Activated gamma-delta T cell treated with anti-CD3 and anti-CD28 coated beads, Interleukin-2, amount 50 U/mL, for 16 hours (primary cell): ENCODE results near the gene IQSEC1.

Experiments used
- DNase-seq: peaks from one replicate; pipeline ENCODE4 v3.0.0-alpha.2; 2020; ENCODE audit warnings: low read depth

Gene IQSEC1

GRCh38 chr3:12954180-12954579, 119.0 kb downstream of the IQSEC1 start:
- no peak for DNase-seq

- DNase-seq: no peak
Observed at GRCh38 chr3:12953201-12953995, 119.8 kb downstream of the IQSEC1 start.

GRCh38 chr3:12952343-12953200, 120.7 kb downstream of the IQSEC1 start:
- no peak for DNase-seq

- no peak for DNase-seq
Observed at GRCh38 chr3:12948891-12949711, 124.1 kb downstream of the IQSEC1 start.

GRCh38 chr3:12948371-12948770, 124.9 kb downstream of the IQSEC1 start:
- no peak for DNase-seq

GRCh38 chr3:12947504-12948369, 125.5 kb downstream of the IQSEC1 start:
- DNase-seq: no peak

GRCh38 chr3:12946649-12947316, 126.4 kb downstream of the IQSEC1 start:
- no peak for DNase-seq

- DNase-seq: no peak
Observed at GRCh38 chr3:12946251-12946648, 127.0 kb downstream of the IQSEC1 start.

- DNase-seq: no peak
Observed at GRCh38 chr3:12944849-12945248, 128.4 kb downstream of the IQSEC1 start.

- no peak for DNase-seq
Observed at GRCh38 chr3:12944413-12944812, 128.8 kb downstream of the IQSEC1 start.

- no peak for DNase-seq
Observed at GRCh38 chr3:12943124-12944021, 129.9 kb downstream of the IQSEC1 start.

GRCh38 chr3:12941495-12942023, 131.7 kb downstream of the IQSEC1 start:
- DNase-seq: no peak

- DNase-seq: no peak
Observed at GRCh38 chr3:12940854-12941253, 132.4 kb downstream of the IQSEC1 start.

GRCh38 chr3:12939137-12939536, 134.1 kb downstream of the IQSEC1 start:
- DNase-seq: no peak

GRCh38 chr3:12938258-12938711, 134.9 kb downstream of the IQSEC1 start:
- DNase-seq: no peak

- no peak for DNase-seq
Observed at GRCh38 chr3:12935861-12936830, 137.1 kb downstream of the IQSEC1 start.

- no peak for DNase-seq
Observed at GRCh38 chr3:12935023-12935860, 138.0 kb downstream of the IQSEC1 start.
